NK-92 (cell line): ENCODE results near the gene CLK3.
"Not testable (repeated sequence)": the region's sequence is repeated elsewhere in the genome, so short reads cannot be mapped to it uniquely, and the experiment has no call there.

ENCODE experiments used
- DNase-seq: peaks from one replicate; lab custom pipeline; 2025; ENCODE audit not compliant: unreplicated experiment; lab: John Stamatoyannopoulos, UW

CLK3 gene

DNA sequence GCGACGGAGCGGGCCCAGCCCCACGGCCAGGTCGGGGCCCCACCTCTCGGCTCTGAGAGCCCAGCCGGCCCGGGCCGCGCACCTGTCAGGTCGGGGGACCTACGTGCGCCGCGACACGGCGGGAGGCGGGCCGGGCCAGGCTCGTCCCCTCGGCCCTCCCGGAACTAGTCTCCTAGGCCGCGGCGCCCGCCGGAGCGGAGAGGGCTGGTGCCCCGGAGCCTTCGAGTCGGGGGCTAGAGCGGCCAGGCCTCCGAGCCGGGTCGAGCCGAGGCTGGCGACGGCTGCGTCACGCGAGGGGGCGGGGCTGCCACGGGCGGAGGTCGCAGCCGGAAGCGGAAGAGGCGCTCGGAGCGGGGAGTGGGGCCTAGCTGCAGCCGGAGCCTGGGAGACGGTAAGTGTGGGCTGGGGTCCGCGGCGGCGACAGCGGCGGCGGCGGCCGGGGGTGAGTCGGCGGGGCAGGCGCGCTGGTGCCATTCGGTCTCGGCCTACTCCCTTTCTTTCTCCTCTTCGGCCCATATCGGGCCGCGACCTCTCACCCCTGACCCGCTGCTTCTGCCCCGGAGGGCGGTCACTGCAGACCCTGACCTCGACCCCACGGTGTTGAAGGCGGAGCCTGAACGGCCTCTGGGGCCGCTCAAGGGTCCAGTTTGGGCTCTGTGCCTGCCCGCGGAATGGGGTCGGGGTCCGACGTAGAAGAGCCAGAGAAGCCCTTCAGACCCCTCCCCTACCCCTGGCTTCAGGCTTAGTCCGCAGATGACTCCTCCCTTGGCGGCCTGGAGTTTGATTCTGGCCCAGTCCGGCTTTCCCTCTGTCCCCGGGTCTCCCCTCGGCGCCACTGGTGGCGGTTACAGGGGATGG lies at the start of gene CLK3:
CLK3 (plus strand) TSS at position 329 of the 858 bp plus-strand sequence. CDS start 3,361 bp downstream, outside the sequence.
- DNase-seq: peak; percentile 61

GRCh38 chr15:74568594-74568993 lies 47.0 kb upstream of the CLK3 start:
- DNase-seq: no peak

GRCh38 chr15:74569731-74570070 lies 45.9 kb upstream of the CLK3 start:
- no peak for DNase-seq

GRCh38 chr15:74571191-74571590 lies 44.4 kb upstream of the CLK3 start:
- DNase-seq: no peak

DNA sequence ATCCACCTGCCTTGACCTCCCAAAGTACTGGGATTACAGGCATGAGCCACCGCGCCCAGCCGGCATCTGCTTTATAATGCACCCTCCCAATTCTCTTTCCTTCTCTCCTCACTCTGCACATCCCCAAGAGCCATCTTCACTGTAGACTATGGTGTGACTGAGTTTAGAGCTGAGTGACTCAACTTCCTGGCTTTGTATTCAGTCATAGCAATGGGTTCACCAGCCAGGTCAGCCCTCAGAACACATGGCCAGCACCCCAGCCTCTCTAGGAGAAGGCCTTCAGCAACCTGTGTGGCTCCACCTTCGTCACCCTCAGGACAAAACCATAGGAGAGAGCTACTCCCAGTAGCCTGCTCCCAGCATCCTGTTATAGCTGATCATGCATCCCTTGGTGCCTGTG lies 41.6 kb upstream of the CLK3 start:
- no peak for DNase-seq

DNA sequence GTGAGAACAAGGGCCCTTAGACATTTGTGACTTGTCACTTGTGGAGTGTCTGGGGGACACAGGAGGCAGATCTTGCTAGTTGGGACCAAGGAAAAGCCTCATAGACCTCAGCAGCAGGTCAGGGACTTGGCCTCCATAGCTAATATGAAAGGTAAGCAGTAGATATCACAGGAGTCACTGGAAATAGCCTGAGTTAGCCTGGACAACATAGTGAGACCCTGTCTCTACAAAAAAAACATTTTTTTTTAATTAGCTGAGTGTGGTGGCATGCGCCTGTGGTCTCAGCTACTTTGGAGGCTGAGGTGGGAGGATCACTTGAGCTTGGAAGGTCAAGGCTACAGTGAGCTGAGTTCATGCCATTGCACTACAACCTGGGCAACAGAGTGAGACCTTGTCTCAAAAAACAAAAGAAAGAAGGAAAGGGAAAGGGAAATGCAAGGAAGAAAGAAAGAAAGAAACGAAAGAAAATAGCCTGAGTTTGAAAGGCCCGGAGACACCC lies 37.1 kb upstream of the CLK3 start:
- no peak for DNase-seq

- DNase-seq: no peak
Measured at GRCh38 chr15:74579001-74579400, 36.6 kb upstream of the CLK3 start.

- DNase-seq: no peak
Measured at GRCh38 chr15:74580538-74581350, 34.9 kb upstream of the CLK3 start.

- DNase-seq: no peak
Measured at GRCh38 chr15:74584204-74584603, 31.4 kb upstream of the CLK3 start.

DNA sequence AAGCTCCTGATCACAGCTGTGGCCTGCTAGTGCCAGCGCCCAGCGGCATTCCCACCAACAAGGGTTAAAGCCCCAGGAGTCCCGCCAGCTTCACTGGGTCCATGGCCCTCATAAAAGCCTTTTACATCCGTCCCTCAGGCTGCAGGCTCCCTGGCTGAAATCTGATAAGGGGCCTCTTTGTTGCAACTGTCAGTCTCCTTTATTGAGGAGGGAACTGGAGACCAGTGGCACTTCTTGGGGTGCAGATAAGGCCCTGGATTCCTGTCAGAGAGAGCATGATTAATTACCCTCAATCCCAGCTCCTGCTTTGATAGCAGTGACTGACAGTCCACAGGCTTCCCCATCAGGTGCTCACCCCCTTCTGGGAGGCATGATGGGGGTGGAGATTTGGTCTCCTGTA lies 30.9 kb upstream of the CLK3 start:
- no peak for DNase-seq

- no peak for DNase-seq
Measured at GRCh38 chr15:74585191-74585590, 30.4 kb upstream of the CLK3 start.

DNA sequence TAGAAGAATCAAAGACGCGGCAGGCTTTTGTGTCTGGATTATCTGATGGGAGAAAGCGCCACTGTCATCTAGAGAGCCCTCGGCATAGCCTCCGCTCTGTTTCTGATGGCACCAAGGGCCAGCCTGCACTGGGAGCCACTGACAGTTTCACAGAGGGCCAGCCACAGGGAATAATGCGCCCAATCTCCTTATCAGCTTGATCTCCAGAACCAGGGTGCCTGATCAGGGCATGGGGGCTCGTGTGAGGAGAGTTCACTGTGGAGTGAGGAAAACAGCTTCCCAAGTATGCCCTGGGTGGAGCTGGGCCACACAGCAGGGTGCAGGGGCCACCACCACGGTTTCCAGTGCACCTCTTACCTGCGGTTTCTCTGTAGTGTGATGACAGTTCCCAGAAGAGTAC lies 29.8 kb upstream of the CLK3 start:
- no peak for DNase-seq

DNA sequence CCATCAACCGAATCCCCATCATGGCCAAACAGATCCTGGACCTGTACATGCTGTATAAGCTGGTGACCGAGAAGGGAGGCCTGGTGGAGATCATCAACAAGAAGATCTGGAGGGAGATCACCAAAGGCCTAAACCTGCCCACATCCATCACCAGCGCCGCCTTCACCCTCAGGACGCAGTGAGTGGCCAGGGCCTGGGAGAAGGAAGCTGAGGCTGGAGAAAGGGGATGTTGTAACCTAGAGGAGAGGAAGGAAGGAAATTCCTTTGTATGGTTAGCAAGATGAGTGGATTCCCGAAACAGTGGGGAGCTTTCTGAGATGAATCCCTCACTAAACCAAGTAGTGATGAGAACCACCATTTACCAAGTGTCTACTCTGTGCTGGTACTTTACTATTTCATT lies 25.8 kb upstream of the CLK3 start:
- no peak for DNase-seq

GRCh38 chr15:74592222-74592621 lies 23.4 kb upstream of the CLK3 start:
- DNase-seq: no peak

DNA sequence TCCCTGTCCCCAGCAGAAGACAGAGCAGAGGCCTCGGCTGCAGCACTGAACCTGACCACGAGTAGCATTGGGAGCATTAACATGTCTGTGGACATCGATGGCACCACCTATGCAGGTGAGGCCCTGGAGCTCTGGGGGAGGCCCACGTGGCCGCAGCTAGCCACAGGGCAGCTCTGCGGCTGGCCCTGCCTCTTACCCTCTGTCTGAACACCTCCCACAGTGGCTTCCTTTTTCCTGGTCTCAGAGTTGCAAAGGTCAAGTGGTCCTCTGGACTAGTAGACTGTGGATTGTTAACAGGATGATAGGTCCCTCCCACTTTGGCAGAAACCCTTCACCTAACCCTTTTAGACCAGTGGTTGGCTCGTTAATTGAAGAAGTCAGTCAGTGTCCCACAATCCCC lies 22.5 kb upstream of the CLK3 start:
- DNase-seq: no peak

DNA sequence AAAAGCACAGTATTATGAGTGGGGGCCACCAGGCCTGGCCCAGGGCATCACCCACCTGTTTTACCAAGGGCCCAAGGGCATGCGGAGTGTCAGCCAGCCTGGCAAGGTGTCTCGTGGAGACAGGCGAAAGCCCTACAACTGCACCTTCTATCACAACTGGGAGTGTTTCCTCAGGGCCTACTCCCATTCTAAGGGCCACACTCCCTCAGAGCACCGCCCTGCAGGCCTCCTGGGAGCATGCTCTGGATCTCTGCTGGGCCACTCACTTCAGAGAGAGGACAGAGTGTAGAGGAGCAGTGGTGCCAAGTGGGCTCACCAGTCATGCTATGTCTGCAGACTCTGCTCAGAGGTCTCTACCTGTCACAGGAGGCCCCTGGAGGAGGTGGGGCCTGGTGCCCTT lies 21.2 kb upstream of the CLK3 start:
- DNase-seq: no peak

- DNase-seq: no peak
Measured at GRCh38 chr15:74595271-74595670, 20.4 kb upstream of the CLK3 start.

GRCh38 chr15:74596736-74597135 lies 18.9 kb upstream of the CLK3 start:
- DNase-seq: not testable (repeated sequence)

- not testable (repeated sequence) for DNase-seq
Measured at GRCh38 chr15:74597146-74597705, 18.4 kb upstream of the CLK3 start.

- peak; percentile 50 for DNase-seq
Measured at GRCh38 chr15:74598126-74598842, 17.4 kb upstream of the CLK3 start.

- no peak for DNase-seq
Measured at GRCh38 chr15:74599156-74599555, 16.5 kb upstream of the CLK3 start.
